ENCODE measurements around the gene PCDHB2. TPM values are rescaled to one million over a fixed set of nuclear protein-coding genes. Genes with fewer than 3 reads are reported as not detected.
"Not testable (repeated sequence)": the region's sequence is repeated elsewhere in the genome, so short reads cannot be mapped to it uniquely, and the experiment has no call there.

PCDHB2 gene
- not detected in 2 replicates for total RNA-seq (2014; rRNA removed; shearing (Covaris generic); ENCODE audit: low replicate concordance)

- DNase-seq (ENCODE audit: low read depth) = no peak
- in situ Hi-C loops (cut with HindIII; ENCODE audit: low pct_unique_long_range_greater_than_20kb, low sequenced_read_pairs) = no loop called here
Measured at GRCh38 chr5:141094481-141095262, at the start of gene PCDHB2. Gene PCDHB2, plus strand, starts transcription at chr5:141094615. Its CDS starts 176 bp downstream, at chr5:141094791.

DNA sequence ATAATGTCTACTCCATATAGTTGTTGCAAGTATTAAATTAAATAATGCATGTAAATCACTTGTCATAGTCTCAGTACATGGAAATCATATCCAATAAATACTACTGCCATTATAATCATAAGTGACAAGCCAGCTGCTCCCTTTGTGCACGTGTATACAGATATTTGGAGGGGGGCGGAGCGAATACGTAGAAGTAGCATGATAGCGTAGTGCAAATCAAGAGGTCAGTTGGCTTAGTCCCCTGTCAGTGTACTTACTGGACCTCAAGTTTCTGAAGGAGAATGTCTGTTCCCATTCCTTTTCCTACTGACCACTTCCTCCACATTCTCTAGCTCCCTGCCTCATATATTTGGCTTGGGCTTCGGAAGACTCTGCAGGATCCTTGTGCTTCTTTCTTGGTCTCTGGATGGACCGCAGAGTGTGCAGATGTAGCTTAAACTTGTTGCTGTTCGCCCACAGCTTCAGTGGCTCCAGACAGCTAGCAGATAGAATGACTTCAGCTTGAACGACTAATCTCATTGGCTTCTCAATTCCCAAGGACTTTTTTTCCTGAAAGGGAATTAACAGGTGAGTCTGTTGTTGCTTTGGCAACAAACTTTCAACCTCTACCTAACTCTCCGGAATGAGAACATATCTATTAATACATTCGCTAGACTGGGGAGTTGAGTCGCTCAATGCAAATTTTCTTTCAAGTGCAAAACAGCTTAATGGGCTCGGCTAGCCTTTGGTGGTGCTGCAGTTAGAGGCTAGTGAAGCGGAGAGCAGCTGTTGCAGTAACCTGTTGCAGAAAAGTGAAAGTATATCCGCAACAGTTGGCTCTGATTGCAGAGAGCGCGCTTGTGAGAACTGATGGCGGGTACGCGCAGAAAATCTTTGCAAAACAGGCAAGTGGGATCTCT is 43.5 kb upstream of the PCDHB2 start, which contains the start of gene PCDHB1:
Gene PCDHB1 (plus strand): TSS at position 753 of the 899 bp plus-strand sequence. CDS start 97 bp downstream, at position 850.
- no peak for DNase-seq (ENCODE audit: low read depth)
- in situ Hi-C loops (cut with HindIII; ENCODE audit: low pct_unique_long_range_greater_than_20kb, low sequenced_read_pairs) = no loop called here

DNA sequence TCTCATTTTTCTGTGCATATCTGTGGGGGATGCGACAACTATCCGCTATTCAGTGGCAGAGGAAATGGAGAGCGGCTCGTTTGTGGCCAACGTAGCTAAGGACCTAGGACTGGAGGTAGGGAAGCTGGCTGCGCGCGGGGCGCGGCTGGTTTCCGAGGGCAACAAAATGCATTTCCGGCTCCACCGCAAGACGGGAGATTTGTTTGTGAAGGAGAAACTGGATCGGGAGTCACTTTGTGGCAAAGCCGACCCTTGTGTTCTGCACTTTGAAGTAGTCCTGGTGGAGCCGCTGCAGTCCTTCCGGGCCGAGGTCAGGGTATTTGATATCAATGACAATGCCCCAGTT is 42.9 kb upstream of the PCDHB2 start:
- DNase-seq (ENCODE audit: low read depth) = no peak

GRCh38 chr5:141077826-141078225 is 16.6 kb upstream of the PCDHB2 start:
- no peak for DNase-seq (ENCODE audit: low read depth)
- in situ Hi-C loops (cut with HindIII; ENCODE audit: low pct_unique_long_range_greater_than_20kb, low sequenced_read_pairs) = no loop called here

More for the DNA sequence above, 42.9 kb upstream of the PCDHB2 start:
- in situ Hi-C loops (cut with HindIII; ENCODE audit: low pct_unique_long_range_greater_than_20kb, low sequenced_read_pairs) = no loop called here

- no peak for DNase-seq (ENCODE audit: low read depth)
- in situ Hi-C loops (cut with HindIII; ENCODE audit: low pct_unique_long_range_greater_than_20kb, low sequenced_read_pairs) = no loop called here
Measured at GRCh38 chr5:141082228-141082627, 12.2 kb upstream of the PCDHB2 start.

DNA sequence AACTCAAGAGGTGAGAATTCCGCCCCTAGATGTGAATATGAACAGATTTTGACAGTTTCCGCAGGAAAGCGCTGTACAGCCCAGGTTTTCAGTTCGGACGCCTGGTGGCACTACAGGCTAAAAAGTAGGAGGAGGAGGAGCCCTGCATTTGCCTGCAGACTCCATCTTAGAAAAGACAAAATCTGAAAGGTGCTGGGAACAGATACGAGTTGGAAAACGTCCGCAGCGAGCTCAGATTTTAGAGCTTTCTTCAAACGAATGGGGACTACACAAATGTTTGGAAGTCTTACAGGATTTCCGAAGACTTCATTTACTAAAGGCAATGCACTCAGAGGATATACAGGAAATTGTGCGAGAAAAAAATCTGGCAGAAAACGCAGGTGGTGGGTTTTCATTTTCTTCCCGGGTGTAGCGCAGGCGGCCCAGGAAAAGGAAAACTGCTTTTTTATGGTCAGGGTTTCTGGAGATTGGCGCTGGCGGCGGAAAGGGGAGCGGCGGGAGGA is 9.9 kb upstream of the PCDHB2 start:
- in situ Hi-C loops (cut with HindIII; ENCODE audit: low pct_unique_long_range_greater_than_20kb, low sequenced_read_pairs) = no loop called here

DNA sequence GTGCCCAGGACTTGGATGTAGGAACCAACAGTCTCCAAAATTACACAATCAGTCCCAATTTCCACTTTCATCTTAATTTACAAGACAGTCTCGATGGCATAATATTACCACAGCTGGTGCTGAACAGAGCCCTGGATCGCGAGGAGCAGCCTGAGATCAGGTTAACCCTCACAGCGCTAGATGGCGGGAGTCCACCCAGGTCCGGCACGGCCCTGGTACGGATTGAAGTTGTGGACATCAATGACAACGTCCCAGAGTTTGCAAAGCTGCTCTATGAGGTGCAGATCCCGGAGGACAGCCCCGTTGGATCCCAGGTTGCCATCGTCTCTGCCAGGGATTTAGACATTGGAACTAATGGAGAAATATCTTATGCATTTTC is 837 bp downstream of the PCDHB2 start:
- DNase-seq (ENCODE audit: low read depth) = no peak
- in situ Hi-C loops (cut with HindIII; ENCODE audit: low pct_unique_long_range_greater_than_20kb, low sequenced_read_pairs) = no loop called here

More for the DNA sequence above, 9.9 kb upstream of the PCDHB2 start:
- no peak for DNase-seq (ENCODE audit: low read depth)

DNA sequence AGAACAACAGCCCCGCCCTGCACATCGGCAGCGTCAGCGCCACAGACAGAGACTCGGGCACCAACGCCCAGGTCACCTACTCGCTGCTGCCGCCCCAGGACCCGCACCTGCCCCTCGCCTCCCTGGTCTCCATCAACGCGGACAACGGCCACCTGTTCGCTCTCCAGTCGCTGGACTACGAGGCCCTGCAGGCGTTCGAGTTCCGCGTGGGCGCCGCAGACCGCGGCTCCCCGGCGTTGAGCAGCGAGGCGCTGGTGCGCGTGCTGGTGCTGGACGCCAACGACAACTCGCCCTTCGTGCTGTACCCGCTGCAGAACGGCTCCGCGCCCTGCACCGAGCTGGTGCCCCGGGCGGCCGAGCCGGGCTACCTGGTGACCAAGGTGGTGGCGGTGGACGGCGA is 1.8 kb downstream of the PCDHB2 start:
- in situ Hi-C loops (cut with HindIII; ENCODE audit: low pct_unique_long_range_greater_than_20kb, low sequenced_read_pairs); DNase-seq (ENCODE audit: low read depth): not testable (repeated sequence)

GRCh38 chr5:141096586-141096985 is 2.2 kb downstream of the PCDHB2 start:
- in situ Hi-C loops (cut with HindIII; ENCODE audit: low pct_unique_long_range_greater_than_20kb, low sequenced_read_pairs); DNase-seq (ENCODE audit: low read depth): not testable (repeated sequence)

- in situ Hi-C loops (cut with HindIII; ENCODE audit: low pct_unique_long_range_greater_than_20kb, low sequenced_read_pairs) = no loop called here
- no peak for DNase-seq (ENCODE audit: low read depth)
Measured at GRCh38 chr5:141100243-141100805, 5.9 kb downstream of the PCDHB2 start, which contains the start of gene PCDHB3. Gene PCDHB3, plus strand, starts transcription at chr5:141100473. Its CDS starts 177 bp downstream, at chr5:141100650.

- no peak for DNase-seq (ENCODE audit: low read depth)
- in situ Hi-C loops (cut with HindIII; ENCODE audit: low pct_unique_long_range_greater_than_20kb, low sequenced_read_pairs) = no loop called here
Measured at GRCh38 chr5:141101059-141101458, 6.6 kb downstream of the PCDHB2 start.

- in situ Hi-C loops (cut with HindIII; ENCODE audit: low pct_unique_long_range_greater_than_20kb, low sequenced_read_pairs); DNase-seq (ENCODE audit: low read depth): not testable (repeated sequence)
Measured at GRCh38 chr5:141102070-141102469, 7.7 kb downstream of the PCDHB2 start.

DNA sequence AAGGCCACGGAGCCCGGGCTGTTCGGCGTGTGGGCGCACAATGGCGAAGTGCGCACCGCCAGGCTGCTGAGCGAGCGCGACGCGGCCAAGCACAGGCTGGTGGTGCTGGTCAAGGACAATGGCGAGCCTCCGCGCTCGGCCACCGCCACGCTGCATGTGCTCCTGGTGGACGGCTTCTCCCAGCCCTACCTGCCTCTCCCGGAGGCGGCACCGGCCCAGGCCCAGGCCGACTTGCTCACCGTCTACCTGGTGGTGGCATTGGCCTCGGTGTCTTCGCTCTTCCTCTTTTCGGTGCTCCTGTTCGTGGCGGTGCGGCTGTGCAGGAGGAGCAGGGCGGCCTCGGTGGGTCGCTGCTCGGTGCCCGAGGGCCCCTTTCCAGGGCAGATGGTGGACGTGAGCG is 8.1 kb downstream of the PCDHB2 start:
- in situ Hi-C loops (cut with HindIII; ENCODE audit: low pct_unique_long_range_greater_than_20kb, low sequenced_read_pairs); DNase-seq (ENCODE audit: low read depth): not testable (repeated sequence)

- DNase-seq (ENCODE audit: low read depth) = no peak
- in situ Hi-C loops (cut with HindIII; ENCODE audit: low pct_unique_long_range_greater_than_20kb, low sequenced_read_pairs) = no loop called here
Measured at GRCh38 chr5:141105350-141105749, 10.9 kb downstream of the PCDHB2 start.

DNA sequence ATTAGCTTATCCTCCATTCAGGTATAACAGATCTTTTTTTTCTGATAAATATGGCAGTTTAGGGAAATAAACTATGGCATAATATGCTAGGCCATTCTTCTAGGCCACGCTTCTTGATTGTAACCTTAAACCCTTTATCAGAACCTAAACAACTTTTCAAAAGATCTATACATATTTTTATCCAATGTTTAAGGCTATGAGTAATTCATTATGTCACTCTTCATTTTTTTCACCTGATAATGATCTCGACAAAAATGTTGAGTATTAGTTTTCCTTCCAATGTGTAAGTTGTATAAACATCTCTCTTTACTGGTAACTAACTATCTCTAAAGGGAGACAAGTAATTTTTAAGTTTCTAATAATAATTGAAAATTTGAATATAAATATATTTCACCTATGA is 24.8 kb downstream of the PCDHB2 start:
- no peak for DNase-seq (ENCODE audit: low read depth)
- in situ Hi-C loops (cut with HindIII; ENCODE audit: low pct_unique_long_range_greater_than_20kb, low sequenced_read_pairs) = no loop called here

- in situ Hi-C loops (cut with HindIII; ENCODE audit: low pct_unique_long_range_greater_than_20kb, low sequenced_read_pairs) = no loop called here
- DNase-seq (ENCODE audit: low read depth) = no peak
Measured at GRCh38 chr5:141121563-141121962, 27.1 kb downstream of the PCDHB2 start, which contains the start of gene PCDHB4. Gene PCDHB4, plus strand, starts transcription at chr5:141121818. Its CDS starts 181 bp downstream, at chr5:141121999.

GRCh38 chr5:141121985-141122384 is 27.6 kb downstream of the PCDHB2 start:
- in situ Hi-C loops (cut with HindIII; ENCODE audit: low pct_unique_long_range_greater_than_20kb, low sequenced_read_pairs) = no loop called here
- no peak for DNase-seq (ENCODE audit: low read depth)

DNA sequence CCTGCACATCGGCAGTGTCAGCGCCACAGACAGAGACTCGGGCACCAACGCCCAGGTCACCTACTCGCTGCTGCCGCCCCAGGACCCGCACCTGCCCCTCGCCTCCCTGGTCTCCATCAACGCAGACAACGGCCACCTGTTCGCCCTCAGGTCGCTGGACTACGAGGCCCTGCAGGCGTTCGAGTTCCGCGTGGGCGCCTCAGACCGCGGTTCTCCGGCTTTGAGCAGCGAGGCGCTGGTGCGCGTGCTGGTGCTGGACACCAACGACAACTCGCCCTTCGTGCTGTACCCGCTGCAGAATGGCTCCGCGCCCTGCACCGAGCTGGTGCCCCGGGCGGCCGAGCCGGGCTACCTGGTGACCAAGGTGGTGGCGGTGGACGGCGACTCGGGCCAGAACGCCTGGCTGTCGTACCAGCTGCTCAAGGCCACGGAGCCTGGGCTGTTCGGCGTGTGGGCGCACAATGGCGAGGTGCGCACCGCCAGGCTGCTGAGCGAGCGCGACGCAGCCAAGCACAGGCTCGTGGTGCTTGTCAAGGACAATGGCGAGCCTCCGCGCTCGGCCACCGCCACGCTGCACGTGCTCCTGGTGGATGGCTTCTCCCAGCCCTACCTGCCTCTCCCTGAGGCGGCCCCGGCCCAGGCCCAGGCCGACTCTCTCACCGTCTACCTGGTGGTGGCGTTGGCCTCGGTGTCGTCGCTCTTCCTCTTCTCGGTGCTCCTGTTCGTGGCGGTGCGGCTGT is 29.2 kb downstream of the PCDHB2 start:
- DNase-seq (ENCODE audit: low read depth); in situ Hi-C loops (cut with HindIII; ENCODE audit: low pct_unique_long_range_greater_than_20kb, low sequenced_read_pairs): not testable (repeated sequence)
